GM13977 (cell line): Measurements from ENCODE around the gene ATP2B3.

Experiments
- DNase-seq: peaks from one replicate; pipeline ENCODE4 v3.0.0; 2012; ENCODE audit warnings: low spot score
- CTCF ChIP-seq: IDR thresholded peaks from 2 replicates; pipeline ENCODE4 v1.5.1; 2012; ENCODE audit warnings: mild to moderate bottlenecking, control low read depth; ENCODE audit not compliant: insufficient read depth; ENCODE audit errors: extremely low read depth, missing control alignments
- in situ Hi-C: fragments of 300-500 bp; cut with MboI; formaldehyde crosslinking; loops from one replicate; pipeline ENCODE4 v1.12.0; 2022; ENCODE audit warnings: low sequenced_read_pairs, low pct_unique_long_range_greater_than_20kb, mixed read lengths, inconsistent platforms; ENCODE audit not compliant: unreplicated experiment

The ATP2B3 gene

DNA sequence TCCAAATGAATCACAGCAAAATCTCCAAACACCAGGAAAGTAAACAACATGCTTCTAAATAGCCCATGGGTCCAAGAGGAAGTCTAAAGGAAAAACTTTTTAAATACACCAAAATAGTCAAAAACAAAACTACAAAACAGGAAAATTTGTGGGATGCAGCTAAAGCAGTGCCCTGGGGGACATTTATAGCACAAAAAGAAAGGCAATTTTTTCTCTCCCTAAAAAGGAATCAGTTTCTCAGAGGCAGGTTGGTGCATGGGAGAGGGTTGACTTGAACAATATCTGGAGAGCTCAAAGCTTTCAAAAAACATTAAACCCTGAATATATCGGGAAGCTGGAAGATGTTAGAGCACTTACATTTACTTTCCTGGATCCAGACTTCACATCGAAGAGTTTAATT, 113.9 kb downstream of the ATP2B3 start:
- no peak for TF ChIP-seq CTCF
- in situ Hi-C loops: no loop called here
- no peak for DNase-seq

DNA sequence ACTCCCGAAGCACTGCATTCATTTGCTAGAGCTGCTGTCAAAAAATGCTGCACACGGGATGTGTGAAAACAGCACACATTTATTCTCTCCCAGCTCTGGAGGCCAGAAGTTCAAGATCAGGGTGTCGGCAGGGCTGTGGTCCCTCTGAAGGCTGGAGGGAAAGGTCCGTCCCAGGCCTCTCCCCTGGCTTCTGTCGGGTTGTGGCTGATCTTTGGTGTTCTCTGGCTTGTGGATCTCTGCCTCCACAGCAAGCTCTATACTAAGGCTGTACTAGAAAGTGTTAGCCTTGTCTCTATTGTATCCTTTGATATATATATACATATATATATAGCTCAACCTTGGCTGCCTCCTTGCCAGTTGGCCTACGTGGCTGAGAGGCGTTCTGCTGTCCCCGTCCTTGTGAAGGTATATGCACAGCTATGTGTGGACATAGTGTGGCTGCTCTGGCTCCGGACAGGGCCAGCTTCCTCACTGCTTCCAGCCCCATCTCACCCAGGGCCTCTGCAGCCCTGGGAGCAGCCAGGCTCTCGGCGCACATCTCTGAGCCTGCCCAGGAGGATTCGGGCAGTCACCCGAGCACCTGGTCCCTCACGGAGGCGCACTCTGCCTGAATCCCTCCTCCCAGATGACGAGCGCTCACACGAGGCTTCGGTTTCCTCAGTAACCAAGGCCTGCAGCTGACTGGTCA, 114.6 kb downstream of the ATP2B3 start:
- no peak for DNase-seq
- in situ Hi-C loops: no loop called here
- no peak for TF ChIP-seq CTCF
